ENCODE results near the gene ADAM22. TPM values are rescaled to one million over a fixed set of nuclear protein-coding genes. Genes with fewer than 3 reads are reported as not detected.
A peak's percentile ranks its signal among the peaks of the same experiment; 100 is the strongest.

The ADAM22 gene
- total RNA-seq, 1 donor from 2014 or later = 13.4 TPM

- Mint-ChIP-seq H3K27me3 (ENCODE audit: low read depth) (no peaks in the 10 kb centered on the region), H3K27ac (ENCODE audit: unreplicated experiment) (no peak overlapping the region), H3K36me3 (ENCODE audit: low read depth) (no peaks in the 10 kb centered on the region), H3K9me3 (no peaks in the 10 kb centered on the region), H3K4me3 (no peak overlapping the region), H3K4me1 (no peaks in the 10 kb centered on the region)
- DNase-seq (ENCODE audit: low read depth, low spot score) = no peak
- TF ChIP-seq CTCF (conservative IDR thresholded peaks at IDR 0.05) = no peak
Observed at GRCh38 chr7:88069093-88069492, 135.0 kb downstream of the ADAM22 start.

DNA sequence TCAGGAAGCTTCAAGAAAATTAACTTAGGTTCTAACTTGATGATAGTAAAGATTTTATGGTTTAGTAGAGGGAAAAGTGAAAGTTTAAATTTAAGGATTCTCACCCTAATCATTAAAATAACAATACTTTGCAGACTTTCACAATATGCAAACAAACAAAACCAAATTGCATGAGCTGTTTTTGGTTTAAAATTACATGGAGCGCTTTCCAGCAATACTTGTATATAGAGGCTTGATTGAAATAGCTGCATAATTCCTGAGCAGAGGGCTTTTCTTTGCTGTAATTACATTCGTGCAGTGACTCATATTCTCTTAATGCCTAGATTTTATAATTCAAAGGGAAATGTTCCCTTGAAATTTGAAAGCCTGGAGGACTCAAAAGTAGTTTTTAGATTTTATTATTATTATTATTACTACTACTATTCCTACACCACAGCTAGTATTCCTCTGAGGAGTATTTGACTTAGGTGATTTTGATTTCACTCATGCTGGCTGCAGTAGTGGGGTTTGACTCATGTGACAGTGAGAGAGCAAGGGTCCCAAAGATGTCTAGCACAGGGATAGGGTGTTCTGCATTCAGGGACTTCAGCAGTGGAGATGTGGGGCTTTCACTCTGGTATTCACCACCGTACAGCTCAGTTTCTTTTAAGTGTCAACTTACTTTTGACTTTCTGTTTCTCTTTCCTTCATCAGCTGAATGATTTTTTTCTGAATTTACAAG lies 138.1 kb downstream of the ADAM22 start:
- DNase-seq (ENCODE audit: low read depth, low spot score) = no peak
- H3K4me3 Mint-ChIP-seq = no peak overlapping the region
- H3K4me1 Mint-ChIP-seq = no peaks in the 10 kb centered on the region
- no peaks in the 10 kb centered on the region for H3K27me3 Mint-ChIP-seq (ENCODE audit: low read depth)
- no peak for TF ChIP-seq CTCF (conservative IDR thresholded peaks at IDR 0.05)
- peaks cover 4% of the 10 kb centered on the region for H3K36me3 Mint-ChIP-seq (ENCODE audit: low read depth)
- H3K9me3 Mint-ChIP-seq = no peaks in the 10 kb centered on the region
- no peak overlapping the region for H3K27ac Mint-ChIP-seq (ENCODE audit: unreplicated experiment)

DNA sequence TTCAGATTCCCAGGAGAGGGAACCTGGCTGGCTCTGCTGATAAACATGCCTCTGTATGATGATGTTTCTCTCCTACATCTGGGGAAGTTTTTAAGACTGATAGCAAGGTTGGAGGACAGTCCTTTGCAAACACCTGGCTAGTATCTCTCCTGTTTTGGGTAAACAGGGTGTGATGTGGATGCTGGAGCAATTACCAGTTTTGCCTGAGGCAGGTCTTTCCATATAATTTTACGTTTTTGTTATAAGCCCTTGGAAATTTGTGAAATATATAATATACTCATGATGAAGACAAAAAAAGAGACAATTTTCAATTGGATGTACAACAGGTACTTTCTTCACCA lies 138.6 kb downstream of the ADAM22 start:
- TF ChIP-seq CTCF (conservative IDR thresholded peaks at IDR 0.05) = no peak
- no peaks in the 10 kb centered on the region for H3K4me1 Mint-ChIP-seq
- H3K4me3 Mint-ChIP-seq = no peak overlapping the region
- H3K27me3 Mint-ChIP-seq (ENCODE audit: low read depth) = no peaks in the 10 kb centered on the region
- no peaks in the 10 kb centered on the region for H3K9me3 Mint-ChIP-seq
- DNase-seq (ENCODE audit: low read depth, low spot score) = no peak
- peaks cover 6% of the 10 kb centered on the region for H3K36me3 Mint-ChIP-seq (ENCODE audit: low read depth)
- no peak overlapping the region for H3K27ac Mint-ChIP-seq (ENCODE audit: unreplicated experiment)

DNA sequence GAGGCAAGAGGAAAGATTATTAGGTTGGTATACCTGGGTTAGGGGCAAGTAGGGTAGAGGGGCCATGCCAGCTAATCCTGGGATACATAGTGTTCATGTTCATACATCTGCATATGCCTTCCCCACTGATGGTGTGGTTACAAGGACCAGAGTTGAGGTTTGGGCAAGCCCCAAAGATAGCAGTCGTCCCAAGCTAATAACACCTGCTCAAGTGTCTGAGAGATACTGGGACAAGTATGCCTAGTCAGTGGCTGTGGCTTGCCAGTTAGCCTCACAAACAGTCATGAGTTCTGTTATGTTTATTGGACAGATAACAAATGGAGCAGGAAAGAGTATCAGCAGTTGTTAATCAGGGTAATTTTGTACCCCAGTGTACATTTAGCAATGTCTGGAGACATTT lies 139.6 kb downstream of the ADAM22 start:
- H3K4me1 Mint-ChIP-seq = no peaks in the 10 kb centered on the region
- no peak for DNase-seq (ENCODE audit: low read depth, low spot score)
- H3K9me3 Mint-ChIP-seq = peaks cover 2% of the 10 kb centered on the region
- no peak overlapping the region for H3K27ac Mint-ChIP-seq (ENCODE audit: unreplicated experiment)
- peaks cover 13% of the 10 kb centered on the region for H3K36me3 Mint-ChIP-seq (ENCODE audit: low read depth)
- no peaks in the 10 kb centered on the region for H3K27me3 Mint-ChIP-seq (ENCODE audit: low read depth)
- H3K4me3 Mint-ChIP-seq = no peak overlapping the region
- TF ChIP-seq CTCF (conservative IDR thresholded peaks at IDR 0.05) = no peak

- H3K4me1 Mint-ChIP-seq = no peaks in the 10 kb centered on the region
- peaks cover 15% of the 10 kb centered on the region for H3K36me3 Mint-ChIP-seq (ENCODE audit: low read depth)
- no peak for TF ChIP-seq CTCF (conservative IDR thresholded peaks at IDR 0.05)
- H3K27ac Mint-ChIP-seq (ENCODE audit: unreplicated experiment) = peak overlapping the region; percentile 87
- no peak overlapping the region for H3K4me3 Mint-ChIP-seq
- no peaks in the 10 kb centered on the region for H3K27me3 Mint-ChIP-seq (ENCODE audit: low read depth)
- H3K9me3 Mint-ChIP-seq = peaks cover 10% of the 10 kb centered on the region
- no peak for DNase-seq (ENCODE audit: low read depth, low spot score)
Observed at GRCh38 chr7:88075216-88075615, 141.2 kb downstream of the ADAM22 start.

All from neural crest cell (in vitro differentiated cells).